22Rv1 (cell line): ENCODE results near the gene CPNE5.

Experiments used
- ZFX ChIP-seq: fragments of 450-650 bp; IDR thresholded peaks from 2 replicates; pipeline ENCODE4 v1.6.1; 2017; ENCODE audit warnings: antibody characterized with exemption, borderline replicate concordance
- TF ChIP-seq, protein P1 (sequence below): fragments of 450-650 bp; IDR thresholded peaks from 2 replicates; pipeline ENCODE4 v1.5.1; 2017; ENCODE audit warnings: mild to moderate bottlenecking

DNA sequence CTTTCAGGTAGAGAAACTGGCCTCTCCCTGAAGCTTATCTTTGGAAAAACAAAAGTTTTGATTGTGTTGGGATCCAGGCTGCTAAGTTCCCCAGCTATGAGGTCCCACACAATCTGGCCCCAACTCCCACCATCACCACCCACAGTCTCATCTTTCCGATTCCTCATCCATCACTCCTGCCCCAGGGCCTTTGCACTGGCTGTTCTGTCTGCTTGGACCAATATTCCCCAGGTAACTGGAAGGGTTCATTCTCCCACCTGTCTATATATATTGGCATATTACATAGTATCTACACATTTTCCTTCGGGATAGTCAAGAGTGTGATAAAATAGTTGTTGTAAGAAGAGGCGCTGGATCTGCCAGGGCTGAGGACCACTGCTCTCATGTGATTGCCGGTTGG lies 52.0 kb downstream of the CPNE5 start:
- TF ChIP-seq, protein P1, sequence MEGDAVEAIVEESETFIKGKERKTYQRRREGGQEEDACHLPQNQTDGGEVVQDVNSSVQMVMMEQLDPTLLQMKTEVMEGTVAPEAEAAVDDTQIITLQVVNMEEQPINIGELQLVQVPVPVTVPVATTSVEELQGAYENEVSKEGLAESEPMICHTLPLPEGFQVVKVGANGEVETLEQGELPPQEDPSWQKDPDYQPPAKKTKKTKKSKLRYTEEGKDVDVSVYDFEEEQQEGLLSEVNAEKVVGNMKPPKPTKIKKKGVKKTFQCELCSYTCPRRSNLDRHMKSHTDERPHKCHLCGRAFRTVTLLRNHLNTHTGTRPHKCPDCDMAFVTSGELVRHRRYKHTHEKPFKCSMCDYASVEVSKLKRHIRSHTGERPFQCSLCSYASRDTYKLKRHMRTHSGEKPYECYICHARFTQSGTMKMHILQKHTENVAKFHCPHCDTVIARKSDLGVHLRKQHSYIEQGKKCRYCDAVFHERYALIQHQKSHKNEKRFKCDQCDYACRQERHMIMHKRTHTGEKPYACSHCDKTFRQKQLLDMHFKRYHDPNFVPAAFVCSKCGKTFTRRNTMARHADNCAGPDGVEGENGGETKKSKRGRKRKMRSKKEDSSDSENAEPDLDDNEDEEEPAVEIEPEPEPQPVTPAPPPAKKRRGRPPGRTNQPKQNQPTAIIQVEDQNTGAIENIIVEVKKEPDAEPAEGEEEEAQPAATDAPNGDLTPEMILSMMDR, result no peak
- no peak for TF ChIP-seq ZFX
